COLO829 (cell line): Measurements from ENCODE around the gene TESMIN.

Experiments used
- DNase-seq: peaks from one replicate; pipeline ENCODE4 v3.0.0; 2012; ENCODE audit warnings: low spot score

The TESMIN gene

GRCh38 chr11:68709062-68709461 lies 42.3 kb downstream of the TESMIN start:
- no peak for DNase-seq

- no peak for DNase-seq
Measured at GRCh38 chr11:68707527-68707926, 43.8 kb downstream of the TESMIN start.

GRCh38 chr11:68704887-68705286 lies 46.4 kb downstream of the TESMIN start:
- no peak for DNase-seq

- no peak for DNase-seq
Measured at GRCh38 chr11:68698993-68699392, 52.3 kb downstream of the TESMIN start.

- DNase-seq: no peak
Measured at GRCh38 chr11:68695531-68695930, 55.8 kb downstream of the TESMIN start.

- no peak for DNase-seq
Measured at GRCh38 chr11:68694431-68695297, 56.7 kb downstream of the TESMIN start.

- no peak for DNase-seq
Measured at GRCh38 chr11:68693484-68693882, 57.8 kb downstream of the TESMIN start.

- DNase-seq: no peak
Measured at GRCh38 chr11:68692871-68693483, 58.3 kb downstream of the TESMIN start.

- DNase-seq: no peak
Measured at GRCh38 chr11:68692115-68692514, 59.2 kb downstream of the TESMIN start.

GRCh38 chr11:68691402-68691784 lies 59.9 kb downstream of the TESMIN start:
- DNase-seq: no peak

GRCh38 chr11:68690671-68691401 lies 60.5 kb downstream of the TESMIN start:
- no peak for DNase-seq

- DNase-seq: no peak
Measured at GRCh38 chr11:68689737-68690625, 61.3 kb downstream of the TESMIN start.

GRCh38 chr11:68688881-68689280 lies 62.4 kb downstream of the TESMIN start:
- no peak for DNase-seq

GRCh38 chr11:68687986-68688385 lies 63.3 kb downstream of the TESMIN start:
- DNase-seq: no peak

- DNase-seq: no peak
Measured at GRCh38 chr11:68687311-68687710, 64.0 kb downstream of the TESMIN start.

GRCh38 chr11:68686486-68686885 lies 64.8 kb downstream of the TESMIN start:
- no peak for DNase-seq

GRCh38 chr11:68685656-68686380 lies 65.5 kb downstream of the TESMIN start:
- no peak for DNase-seq

GRCh38 chr11:68684385-68685356 lies 66.6 kb downstream of the TESMIN start, which contains the start of gene GAL:
TSS of gene GAL (plus strand) at chr11:68684544. CDS start at chr11:68684924, 380 bp downstream.
- no peak for DNase-seq

- no peak for DNase-seq
Measured at GRCh38 chr11:68683536-68684384, 67.6 kb downstream of the TESMIN start.
